GM12891 (cell line): ENCODE data around the gene GAS7.

Experiments
- PAX5 ChIP-seq: IDR thresholded peaks from 2 replicates; pipeline ENCODE4 v1.6.1; 2011; ENCODE audit warnings: low read length, moderate library complexity, mild to moderate bottlenecking; ENCODE audit not compliant: insufficient read depth, severe bottlenecking
- POLR2A ChIP-seq: IDR thresholded peaks from 2 replicates; pipeline ENCODE4 v1.6.1; 2011; ENCODE audit warnings: low read depth, low read length, control low read depth
- POLR2AphosphoS5 ChIP-seq: IDR thresholded peaks from 2 replicates; pipeline ENCODE4 v1.6.1; 2011; ENCODE audit warnings: low read depth, low read length, control low read depth
- POU2F2 ChIP-seq: IDR thresholded peaks from 2 replicates; pipeline ENCODE4 v1.6.1; 2011; ENCODE audit warnings: low read depth, mild to moderate bottlenecking, control low read depth, low read length, moderate library complexity
- SPI1 ChIP-seq: IDR thresholded peaks from 2 replicates; pipeline ENCODE4 v1.6.1; 2011; ENCODE audit warnings: low read depth, low read length, control low read depth
- TAF1 ChIP-seq: IDR thresholded peaks from 2 replicates; pipeline ENCODE4 v1.6.1; 2011; ENCODE audit warnings: low read depth, low read length, control low read depth

DNA sequence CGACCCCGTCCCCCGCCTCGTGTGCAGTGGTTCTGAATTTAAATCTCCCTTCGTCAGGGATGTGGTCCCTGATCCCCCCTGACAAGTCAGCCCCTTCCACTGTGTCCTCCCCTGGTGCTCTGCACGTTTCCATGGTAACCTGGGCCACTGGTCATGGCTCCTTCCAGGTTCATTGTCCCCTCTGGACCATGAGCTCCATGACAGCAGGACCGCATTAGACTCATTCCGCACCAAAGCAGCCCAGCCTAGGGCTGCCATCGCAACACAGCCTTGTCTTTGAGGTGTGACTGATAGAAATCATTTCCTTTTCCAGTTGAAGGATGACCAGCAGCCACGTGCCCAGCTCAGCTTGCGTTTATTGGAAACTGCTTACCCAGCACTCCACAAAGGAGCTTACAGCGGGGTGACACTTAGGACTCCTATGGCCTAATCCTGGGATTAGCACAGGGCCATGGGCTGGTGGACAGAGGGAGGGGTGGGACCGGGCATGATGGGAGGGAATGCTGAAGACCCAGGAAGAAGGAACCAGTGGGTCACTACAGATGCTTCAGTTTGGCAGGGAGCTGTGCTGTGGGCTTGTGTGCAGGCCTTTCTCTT is 300.9 kb downstream of the GAS7 start:
- TF ChIP-seq POLR2A (no peak), POLR2AphosphoS5 (no peak), SPI1 (no peak), TAF1 (no peak), POU2F2 (no peak), PAX5 (no peak)
